ENCODE results near the gene LRMDA.

The LRMDA gene

GRCh38 chr10:75925999-75926398 lies 494.6 kb downstream of the LRMDA start:
- DNase-seq (ENCODE audit: extremely low read depth, low read depth), result no peak
- TF ChIP-seq, protein P1, sequence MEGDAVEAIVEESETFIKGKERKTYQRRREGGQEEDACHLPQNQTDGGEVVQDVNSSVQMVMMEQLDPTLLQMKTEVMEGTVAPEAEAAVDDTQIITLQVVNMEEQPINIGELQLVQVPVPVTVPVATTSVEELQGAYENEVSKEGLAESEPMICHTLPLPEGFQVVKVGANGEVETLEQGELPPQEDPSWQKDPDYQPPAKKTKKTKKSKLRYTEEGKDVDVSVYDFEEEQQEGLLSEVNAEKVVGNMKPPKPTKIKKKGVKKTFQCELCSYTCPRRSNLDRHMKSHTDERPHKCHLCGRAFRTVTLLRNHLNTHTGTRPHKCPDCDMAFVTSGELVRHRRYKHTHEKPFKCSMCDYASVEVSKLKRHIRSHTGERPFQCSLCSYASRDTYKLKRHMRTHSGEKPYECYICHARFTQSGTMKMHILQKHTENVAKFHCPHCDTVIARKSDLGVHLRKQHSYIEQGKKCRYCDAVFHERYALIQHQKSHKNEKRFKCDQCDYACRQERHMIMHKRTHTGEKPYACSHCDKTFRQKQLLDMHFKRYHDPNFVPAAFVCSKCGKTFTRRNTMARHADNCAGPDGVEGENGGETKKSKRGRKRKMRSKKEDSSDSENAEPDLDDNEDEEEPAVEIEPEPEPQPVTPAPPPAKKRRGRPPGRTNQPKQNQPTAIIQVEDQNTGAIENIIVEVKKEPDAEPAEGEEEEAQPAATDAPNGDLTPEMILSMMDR (IDR thresholded peaks at IDR 0.05; ENCODE audit: low read depth, low read length), result no peak

GRCh38 chr10:75926763-75927162 lies 495.3 kb downstream of the LRMDA start:
- no peak for DNase-seq (ENCODE audit: extremely low read depth, low read depth)

GRCh38 chr10:75928231-75928630 lies 496.8 kb downstream of the LRMDA start:
- DNase-seq (ENCODE audit: extremely low read depth, low read depth), result no peak
- TF ChIP-seq, protein P1 (IDR thresholded peaks at IDR 0.05; ENCODE audit: low read depth, low read length), result no peak

More at GRCh38 chr10:75926763-75927162, 495.3 kb downstream of the LRMDA start:
- TF ChIP-seq, protein P1 (IDR thresholded peaks at IDR 0.05; ENCODE audit: low read depth, low read length), result no peak

- DNase-seq (ENCODE audit: extremely low read depth, low read depth), result no peak
- TF ChIP-seq, protein P1 (IDR thresholded peaks at IDR 0.05; ENCODE audit: low read depth, low read length), result no peak
These were observed 498.3 kb downstream of the LRMDA start for GRCh38 chr10:75929630-75930161.

GRCh38 chr10:75932921-75933320 lies 501.5 kb downstream of the LRMDA start:
- TF ChIP-seq, protein P1 (IDR thresholded peaks at IDR 0.05; ENCODE audit: low read depth, low read length), result no peak
- no peak for DNase-seq (ENCODE audit: extremely low read depth, low read depth)

- no peak for DNase-seq (ENCODE audit: extremely low read depth, low read depth)
- TF ChIP-seq, protein P1 (IDR thresholded peaks at IDR 0.05; ENCODE audit: low read depth, low read length), result no peak
These were observed 503.8 kb downstream of the LRMDA start for GRCh38 chr10:75935240-75935639.

DNA sequence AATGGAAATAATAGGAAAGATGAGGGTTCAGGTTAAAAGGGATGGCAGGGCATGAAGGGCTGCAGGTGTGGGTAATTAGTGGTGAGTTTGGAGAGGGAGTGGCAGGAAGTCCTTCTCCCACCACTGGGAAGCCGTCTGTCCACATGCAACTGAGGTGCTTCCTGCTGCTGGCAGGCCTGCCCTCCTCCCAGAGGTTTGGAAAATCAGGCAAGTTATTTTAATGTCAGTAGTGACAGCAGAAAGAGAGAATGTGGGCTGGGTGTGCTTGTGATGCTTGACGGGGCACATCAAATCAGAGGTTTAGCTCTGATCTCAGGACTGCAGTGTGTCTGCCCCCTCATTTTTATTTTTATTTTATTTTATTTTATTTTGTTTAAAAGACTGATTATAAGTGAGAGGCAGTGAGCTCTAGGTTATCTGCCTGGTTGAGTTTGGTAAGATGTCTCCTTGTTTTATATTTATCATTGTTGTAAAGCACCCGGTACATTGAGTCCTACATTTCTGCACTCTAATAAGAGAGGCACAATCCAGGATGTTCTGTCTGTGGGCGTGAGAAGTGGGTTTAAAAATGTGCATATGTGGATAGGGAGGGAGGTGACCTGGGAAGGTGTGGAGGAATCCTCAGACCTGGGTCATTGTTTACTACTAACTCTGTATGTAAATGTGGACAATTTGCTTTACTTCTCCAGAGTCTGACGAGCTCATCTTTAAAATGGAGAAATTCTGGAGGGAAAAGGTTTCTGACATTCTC lies 504.4 kb downstream of the LRMDA start:
- no peak for DNase-seq (ENCODE audit: extremely low read depth, low read depth)
- TF ChIP-seq, protein P1 (IDR thresholded peaks at IDR 0.05; ENCODE audit: low read depth, low read length), result no peak

Measured in AG09319 (cell line).